Testis (tissue), 3 donors: ENCODE data around the gene GRIA4. TPM values are rescaled to one million over a fixed set of nuclear protein-coding genes. Genes with fewer than 3 reads are reported as not detected.

Experiments used
- DNase-seq: peaks from one replicate; pipeline ENCODE4 v3.0.0-alpha.2; 2019
- H3K27ac ChIP-seq, 2 donors: fragments of 200-600 bp; sonication (generic); one replicate each; pipeline ENCODE4 v1.5.1; 2019
- H3K27me3 ChIP-seq: fragments of 200-600 bp; sonication (generic); one replicate; pipeline ENCODE4 v1.5.1; 2019
- H3K36me3 ChIP-seq: fragments of 200-600 bp; sonication (generic); one replicate; pipeline ENCODE4 v1.5.1; 2017; ENCODE audit warnings: low read depth; ENCODE audit errors: missing control alignments
- H3K4me1 ChIP-seq: fragments of 200-600 bp; sonication (generic); one replicate; pipeline ENCODE4 v1.5.1; 2019
- H3K4me3 ChIP-seq, 2 donors: fragments of 200-600 bp; sonication (generic); one replicate each; pipeline ENCODE4 v1.5.1; 2017 to 2019
- H3K9me3 ChIP-seq: fragments of 200-600 bp; sonication (generic); one replicate; pipeline ENCODE4 v1.5.1; 2017
- CTCF ChIP-seq, 3 experiments: fragments of 450-650 bp in 2 of 3; fragments of 200-600 bp in 1 of 3; sonication (generic) in 1 of 3; IDR thresholded peaks; one replicate each; pipeline ENCODE4 v1.5.1; 2016 to 2019; ENCODE audit warnings: antibody characterized with exemption in 3 of 3, mild to moderate bottlenecking in 2 of 3, moderate library complexity in 1 of 3
- POLR2A ChIP-seq: fragments of 450-650 bp; IDR thresholded peaks from one replicate; pipeline ENCODE4 v1.6.1; 2017; ENCODE audit warnings: antibody characterized with exemption, mild to moderate bottlenecking, moderate library complexity
- WGBS, 2 donors: methylation state at CpG; one replicate each; pipeline ENCODE4 v1.1.5; 2018; 5-methylcytosine and 5-hydroxymethylcytosine counted together
- intact Hi-C: fragments of 100-400 bp; cut with DNase I; formaldehyde crosslinking; loops from one replicate; pipeline ENCODE4 v1.15.1; 2023; ENCODE audit warnings: low total_unique reads
- polyA plus RNA-seq: library from polyadenylated mRNA; stranded (reverse); fragments of 350-450 nt; fragmentation: Illumina TruSeq; extraction: RNeasy Lipid Tissue Mini Kit (QIAGEN cat#74804); gene quantifications from one replicate; pipeline ENCODE4 v1.2.3, GENCODE V29; 2014; ENCODE audit warnings: low read depth, low replicate concordance; ENCODE audit not compliant: insufficient read depth
- total RNA-seq, 2 donors: library from RNA; depleted of rRNA; stranded (reverse); fragments of >200 nt; gene quantifications; one replicate each; pipeline ENCODE4 v1.2.3, GENCODE V29; 2016

GRIA4 gene
- total and polyA plus RNA-seq, 3 donors from 2014 or later = 0.08 to 1.1 (median 0.18) TPM

DNA sequence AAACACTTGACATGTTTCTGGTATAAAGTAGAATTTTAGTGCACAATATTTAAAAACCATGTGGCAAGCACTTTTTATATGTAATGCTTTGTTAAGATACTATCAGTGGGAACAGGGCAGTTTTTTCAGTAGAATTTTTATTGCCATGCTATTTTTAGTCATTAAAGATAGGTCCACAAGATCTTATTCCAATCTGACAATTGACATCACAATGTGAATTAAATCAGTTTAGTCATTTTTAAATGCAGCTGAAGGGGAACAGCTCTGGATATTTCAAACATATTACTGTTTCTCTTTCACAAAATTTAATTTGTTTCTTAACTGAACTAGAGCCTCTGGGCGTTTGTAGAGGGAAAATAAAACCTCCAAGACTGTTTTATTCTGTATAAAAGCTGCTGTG lies 218.0 kb downstream of the GRIA4 start:
- Histone ChIP-seq H3K4me3 (no peak overlapping the region), H3K27ac (no peak overlapping the region), H3K36me3 (no peaks in the 10 kb centered on the region), H3K27me3 (no peaks in the 10 kb centered on the region), H3K9me3 (no peaks in the 10 kb centered on the region), H3K4me1 (no peaks in the 10 kb centered on the region)
- TF ChIP-seq CTCF (IDR thresholded peaks at IDR 0.05) = no peak
- no peak for TF ChIP-seq POLR2A
- intact Hi-C loops = no loop called here
- WGBS, 2 donors = 50 to 63% methylated on average over 1 of the region's 1 CpG
- no peak for DNase-seq

DNA sequence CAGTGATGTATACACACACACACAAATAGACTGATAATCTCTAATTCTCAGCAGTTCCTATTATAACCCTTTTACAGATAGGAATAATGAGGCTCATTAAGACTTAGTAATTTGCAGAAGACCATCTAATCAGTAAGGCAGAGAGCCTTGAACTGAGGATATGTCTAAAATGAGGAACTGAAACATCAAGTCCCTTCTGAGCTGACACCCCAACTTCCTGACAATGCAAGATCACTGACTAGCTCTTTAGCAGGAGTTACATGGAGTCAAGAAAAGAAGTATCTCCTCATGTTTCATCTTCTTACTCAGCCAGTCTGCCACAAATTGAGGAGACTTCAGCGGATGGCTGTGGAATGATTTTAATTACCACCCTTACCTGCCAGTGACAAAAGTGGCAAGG lies 219.2 kb downstream of the GRIA4 start:
- TF ChIP-seq CTCF (IDR thresholded peaks at IDR 0.05) = no peak
- no peak for TF ChIP-seq POLR2A
- no peaks in the 10 kb centered on the region for H3K4me1 ChIP-seq
- H3K36me3 ChIP-seq = no peaks in the 10 kb centered on the region
- no peak overlapping the region for H3K4me3 ChIP-seq
- 67 to 79% methylated on average over 1 of the region's 1 CpG for WGBS, 2 donors
- intact Hi-C loops = no loop called here
- H3K27me3 ChIP-seq = no peaks in the 10 kb centered on the region
- H3K27ac ChIP-seq = no peak overlapping the region
- H3K9me3 ChIP-seq = no peaks in the 10 kb centered on the region
- DNase-seq = no peak

GRCh38 chr11:105834461-105834860 lies 224.6 kb downstream of the GRIA4 start:
- intact Hi-C loops = no loop called here
- WGBS, 2 donors = 82 to 86% methylated on average over 1 of the region's 1 CpG
- Histone ChIP-seq H3K4me3 (no peak overlapping the region), H3K27me3 (no peaks in the 10 kb centered on the region), H3K9me3 (no peaks in the 10 kb centered on the region), H3K4me1 (no peaks in the 10 kb centered on the region), H3K27ac (no peak overlapping the region), H3K36me3 (no peaks in the 10 kb centered on the region)
- TF ChIP-seq CTCF (IDR thresholded peaks at IDR 0.05) = no peak
- no peak for TF ChIP-seq POLR2A
- no peak for DNase-seq

DNA sequence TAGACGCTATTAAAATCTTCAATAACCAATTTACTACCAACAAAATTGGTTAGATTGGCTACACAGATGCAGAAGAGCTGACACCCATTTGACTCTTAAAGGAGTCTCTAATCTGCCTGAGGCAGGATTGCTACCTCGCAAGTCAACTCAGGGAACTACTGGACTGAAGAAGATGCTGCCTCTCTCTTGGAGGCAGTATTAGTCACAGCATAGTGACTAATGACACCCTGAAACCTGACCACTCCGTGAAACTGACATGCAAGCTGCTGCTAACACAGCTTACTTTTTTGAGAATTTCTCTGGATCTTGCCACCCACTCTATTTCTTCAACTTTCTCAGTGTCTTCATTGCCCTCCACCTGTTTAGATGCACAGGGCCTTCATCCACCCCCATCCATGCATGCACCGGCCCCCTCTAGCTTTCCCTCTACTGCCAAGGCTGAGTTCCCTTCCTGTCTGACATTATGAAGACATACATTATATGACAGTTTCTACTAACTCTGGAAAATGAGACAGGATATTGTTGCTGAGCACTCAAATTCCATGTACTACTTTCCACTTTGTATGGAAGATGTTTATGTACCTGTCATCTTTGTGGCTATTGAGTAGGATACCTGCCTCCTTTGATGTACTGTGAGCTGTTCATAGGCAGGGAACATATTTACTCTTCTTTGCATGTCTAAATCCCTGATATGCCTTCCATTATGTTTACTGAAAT lies 229.0 kb downstream of the GRIA4 start:
- Histone ChIP-seq H3K4me1 (no peaks in the 10 kb centered on the region), H3K27me3 (no peaks in the 10 kb centered on the region), H3K9me3 (no peaks in the 10 kb centered on the region), H3K36me3 (no peaks in the 10 kb centered on the region), H3K27ac (no peak overlapping the region), H3K4me3 (no peak overlapping the region)
- DNase-seq = no peak
- 85 to 87% methylated on average over 4 of the region's 4 CpGs for WGBS, 2 donors
- intact Hi-C loops = no loop called here
- no peak for TF ChIP-seq POLR2A
- no peak for TF ChIP-seq CTCF (IDR thresholded peaks at IDR 0.05)

DNA sequence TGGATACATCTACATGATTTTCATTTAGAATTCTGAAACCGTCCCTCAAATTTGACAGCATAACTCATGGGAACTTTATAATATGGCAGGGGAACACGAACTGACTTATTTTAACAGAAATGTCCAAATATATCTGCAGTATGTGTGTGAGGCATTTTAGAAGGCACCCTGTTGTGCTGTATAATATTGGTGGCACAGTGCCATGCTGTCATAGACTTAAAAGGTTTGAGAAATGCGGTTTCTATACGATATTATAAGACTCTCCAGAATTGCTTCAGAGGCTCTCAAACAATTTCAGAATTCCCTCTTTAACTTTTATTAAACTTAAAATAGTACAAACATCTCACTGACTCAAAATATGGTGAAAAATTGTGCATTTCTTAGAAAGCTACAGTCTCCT lies 230.5 kb downstream of the GRIA4 start:
- Histone ChIP-seq H3K27ac (no peak overlapping the region), H3K4me1 (no peaks in the 10 kb centered on the region), H3K36me3 (no peaks in the 10 kb centered on the region), H3K27me3 (no peaks in the 10 kb centered on the region), H3K9me3 (no peaks in the 10 kb centered on the region), H3K4me3 (no peak overlapping the region)
- TF ChIP-seq CTCF (IDR thresholded peaks at IDR 0.05) (no peak), POLR2A (no peak)
- intact Hi-C loops = no loop called here
- WGBS, 2 donors = 81 to 86% methylated on average over 4 of the region's 4 CpGs
- DNase-seq = no peak
